Duodenal mucosa (tissue), 2 donors: Measurements from ENCODE around the gene NOBOX.
"Not testable (repeated sequence)": the region's sequence is repeated elsewhere in the genome, so short reads cannot be mapped to it uniquely, and the experiment has no call there.

Experiments used
- H3K27ac ChIP-seq: one replicate; pipeline ENCODE4 v1.7.0; 2013; ENCODE audit warnings: low read depth, low read length
- H3K27me3 ChIP-seq, 2 donors: one replicate each; pipeline ENCODE4 v1.7.0; 2013; ENCODE audit warnings: low read length in 2 of 2, control low read depth in 1 of 2; ENCODE audit not compliant: insufficient read depth in 2 of 2, control insufficient read depth in 1 of 2
- H3K36me3 ChIP-seq, 2 donors: one replicate each; pipeline ENCODE4 v1.7.0; 2013; ENCODE audit warnings: low read length in 2 of 2, control low read depth in 1 of 2; ENCODE audit not compliant: insufficient read depth in 2 of 2, control insufficient read depth in 1 of 2
- H3K4me1 ChIP-seq, 2 donors: one replicate each; pipeline ENCODE4 v1.7.0; 2013; ENCODE audit warnings: low read length in 2 of 2, control low read depth in 1 of 2; ENCODE audit not compliant: insufficient read depth in 2 of 2, control insufficient read depth in 1 of 2
- H3K4me3 ChIP-seq, 2 donors: one replicate each; pipeline ENCODE4 v1.7.0; 2013; ENCODE audit warnings: low read length in 2 of 2, low read depth in 1 of 2
- H3K9ac ChIP-seq, 2 donors: one replicate each; pipeline ENCODE4 v1.7.0; 2013; ENCODE audit warnings: low read length in 2 of 2, low read depth in 1 of 2
- H3K9me3 ChIP-seq, 2 donors: one replicate each; pipeline ENCODE4 v1.7.0; 2013; ENCODE audit warnings: low read length in 2 of 2, control low read depth in 1 of 2; ENCODE audit not compliant: control insufficient read depth in 1 of 2

The NOBOX gene

DNA sequence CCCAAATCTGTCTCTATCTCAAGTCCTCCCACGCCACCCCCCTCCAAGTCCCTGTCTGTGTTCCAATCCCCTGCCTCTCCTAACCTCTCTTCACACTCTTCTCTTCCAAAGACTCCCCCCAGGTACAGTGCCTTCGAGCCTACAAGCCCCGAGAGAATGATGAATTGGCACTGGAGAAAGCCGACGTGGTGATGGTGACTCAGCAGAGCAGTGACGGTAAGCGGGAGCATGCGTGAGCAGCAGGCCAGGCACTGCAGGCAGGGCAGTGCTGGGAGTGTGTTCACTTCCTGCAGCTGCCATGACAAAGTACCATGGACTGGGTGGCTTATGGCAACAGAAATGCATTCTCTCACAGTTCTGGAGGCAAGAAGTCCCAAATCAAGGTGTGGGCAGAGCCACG, 24.8 kb downstream of the NOBOX start:
- H3K4me3 ChIP-seq = no peak overlapping the region
- no peak overlapping the region for H3K27ac ChIP-seq
- no peaks in the 10 kb centered on the region for H3K27me3 ChIP-seq
- H3K9me3 ChIP-seq = no peaks in the 10 kb centered on the region
- no peak overlapping the region for H3K9ac ChIP-seq
- peaks cover 0 to 2% of the 10 kb centered on the region in 2 donors for H3K4me1 ChIP-seq
- H3K36me3 ChIP-seq = peaks cover 25 to 30% of the 10 kb centered on the region in 2 donors

DNA sequence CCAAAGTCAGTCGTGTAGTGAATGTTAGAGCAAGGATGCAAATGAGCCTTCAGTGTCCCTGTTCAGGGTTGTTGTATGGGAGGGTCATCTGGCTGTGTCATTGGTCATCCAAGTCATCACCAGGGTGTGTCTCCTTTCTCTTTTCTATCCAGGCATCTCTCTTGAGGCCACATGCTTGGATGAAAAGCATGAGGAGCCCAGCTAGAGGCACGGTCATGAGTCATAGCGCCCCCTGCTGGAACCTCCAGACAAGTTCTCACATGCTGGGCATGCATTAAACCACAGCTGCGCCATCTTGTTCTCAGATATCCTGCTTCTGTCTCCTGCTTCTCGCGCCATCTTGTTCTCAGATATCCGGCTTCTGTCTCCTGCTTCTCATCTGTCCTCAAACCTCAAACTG, 34.3 kb downstream of the NOBOX start:
- H3K9me3 ChIP-seq, H3K27me3 ChIP-seq, H3K27ac ChIP-seq, H3K36me3 ChIP-seq, H3K4me1 ChIP-seq, H3K9ac ChIP-seq, H3K4me3 ChIP-seq: not testable (repeated sequence)

DNA sequence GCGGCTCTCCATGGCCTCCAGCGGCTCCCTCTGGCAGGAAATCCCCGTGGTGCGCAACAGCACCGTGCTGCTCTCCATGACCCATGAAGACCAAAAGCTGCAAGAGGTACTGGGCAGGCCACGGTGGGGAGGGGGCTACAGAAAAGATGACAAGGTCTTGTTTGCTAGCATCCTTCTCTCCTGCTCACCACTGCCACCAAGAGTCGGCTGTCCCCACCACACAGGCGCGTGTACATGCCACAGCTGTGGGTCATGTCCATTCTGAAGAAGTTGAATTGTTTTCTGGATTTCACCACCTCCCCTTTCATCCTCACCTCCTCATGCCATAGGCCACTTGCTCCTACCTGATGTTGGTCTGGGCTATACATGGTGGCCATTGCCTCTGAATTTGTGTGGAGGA, 36.2 kb downstream of the NOBOX start:
- not testable (repeated sequence) for H3K36me3 ChIP-seq, H3K27ac ChIP-seq, H3K9ac ChIP-seq, H3K9me3 ChIP-seq, H3K4me1 ChIP-seq, H3K27me3 ChIP-seq, H3K4me3 ChIP-seq

DNA sequence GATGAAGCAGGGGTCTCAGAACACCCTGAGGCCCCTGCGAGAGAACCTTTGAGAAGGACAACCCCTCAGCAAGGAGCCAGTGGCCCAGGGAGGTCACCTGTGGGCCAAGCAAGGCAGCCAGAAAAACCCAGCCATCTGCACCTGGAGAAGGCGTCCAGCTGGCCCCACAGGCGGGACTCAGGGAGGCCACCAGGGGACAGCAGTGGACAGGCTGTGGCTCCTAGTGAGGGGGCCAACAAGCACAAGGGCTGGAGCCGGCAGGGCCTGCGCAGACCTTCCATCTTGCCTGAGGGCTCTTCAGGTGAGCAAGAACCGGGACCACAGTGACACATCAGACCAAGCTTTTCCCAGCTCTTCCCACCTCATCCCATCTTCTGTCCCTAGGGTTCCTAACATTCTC, 38.0 kb downstream of the NOBOX start:
- not testable (repeated sequence) for H3K4me3 ChIP-seq, H3K9me3 ChIP-seq, H3K9ac ChIP-seq, H3K27me3 ChIP-seq, H3K27ac ChIP-seq, H3K4me1 ChIP-seq, H3K36me3 ChIP-seq

DNA sequence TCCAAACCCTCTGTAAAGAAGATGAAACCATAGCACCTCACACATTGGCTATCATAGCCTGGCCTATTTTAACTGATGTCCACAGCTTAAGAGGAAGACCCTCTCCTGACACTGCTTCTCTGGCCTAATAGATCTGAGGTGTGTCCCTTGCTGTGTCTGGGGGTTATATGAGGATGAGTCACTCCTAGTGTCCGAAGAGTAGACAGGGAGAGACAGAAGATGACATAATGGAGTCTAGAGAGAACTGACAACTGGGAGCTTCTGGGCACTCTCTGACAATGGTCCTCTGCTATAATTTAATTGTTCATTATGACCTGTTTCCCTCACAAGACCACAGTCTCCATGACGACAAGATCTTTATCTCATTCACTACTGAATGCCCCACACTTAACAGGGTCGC, 41.4 kb downstream of the NOBOX start:
- H3K9me3 ChIP-seq, H3K27ac ChIP-seq, H3K27me3 ChIP-seq, H3K4me1 ChIP-seq, H3K36me3 ChIP-seq, H3K9ac ChIP-seq, H3K4me3 ChIP-seq: not testable (repeated sequence)

DNA sequence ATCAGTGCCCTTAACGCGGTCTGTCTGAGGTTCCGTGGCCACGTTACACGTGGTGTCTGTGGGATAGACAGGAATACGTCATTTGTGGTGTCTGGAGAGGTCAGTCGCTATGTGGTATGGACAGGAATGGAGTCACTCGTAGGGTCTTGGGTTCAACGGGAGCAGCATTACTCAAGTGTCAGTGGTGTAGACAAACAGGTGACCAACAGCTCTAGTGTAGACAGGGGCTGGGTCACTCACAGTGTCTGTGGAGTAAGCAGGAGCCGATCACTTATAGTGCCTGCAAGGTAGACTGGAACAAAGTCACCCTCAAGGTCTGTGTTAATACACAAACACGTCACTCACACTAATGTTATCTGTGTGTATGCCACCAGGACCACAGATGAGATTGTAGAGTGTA, 46.6 kb downstream of the NOBOX start:
- H3K27me3 ChIP-seq, H3K27ac ChIP-seq, H3K4me3 ChIP-seq, H3K4me1 ChIP-seq, H3K36me3 ChIP-seq, H3K9ac ChIP-seq, H3K9me3 ChIP-seq: not testable (repeated sequence)

DNA sequence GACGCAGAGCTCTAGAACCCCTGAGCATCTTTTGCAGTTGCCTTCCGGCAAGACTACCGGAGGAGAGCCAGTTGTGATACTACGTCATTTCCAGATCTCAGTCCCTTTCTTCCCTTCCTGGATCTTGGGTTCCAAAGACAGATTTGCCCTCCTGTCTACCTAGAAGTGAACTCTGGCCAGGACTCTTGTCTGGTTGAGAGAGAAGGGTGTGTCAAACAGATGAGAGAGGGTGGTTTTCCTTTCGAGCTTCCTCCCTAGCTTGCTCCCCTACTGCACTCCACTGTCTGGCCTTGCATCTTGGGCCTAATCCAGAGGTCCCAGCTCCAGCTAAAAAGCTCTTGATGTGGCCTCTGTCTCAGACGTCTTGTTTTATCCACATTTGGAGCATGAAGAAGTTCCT, 47.3 kb downstream of the NOBOX start:
- not testable (repeated sequence) for H3K4me3 ChIP-seq, H3K36me3 ChIP-seq, H3K4me1 ChIP-seq, H3K27ac ChIP-seq, H3K9ac ChIP-seq, H3K27me3 ChIP-seq, H3K9me3 ChIP-seq

DNA sequence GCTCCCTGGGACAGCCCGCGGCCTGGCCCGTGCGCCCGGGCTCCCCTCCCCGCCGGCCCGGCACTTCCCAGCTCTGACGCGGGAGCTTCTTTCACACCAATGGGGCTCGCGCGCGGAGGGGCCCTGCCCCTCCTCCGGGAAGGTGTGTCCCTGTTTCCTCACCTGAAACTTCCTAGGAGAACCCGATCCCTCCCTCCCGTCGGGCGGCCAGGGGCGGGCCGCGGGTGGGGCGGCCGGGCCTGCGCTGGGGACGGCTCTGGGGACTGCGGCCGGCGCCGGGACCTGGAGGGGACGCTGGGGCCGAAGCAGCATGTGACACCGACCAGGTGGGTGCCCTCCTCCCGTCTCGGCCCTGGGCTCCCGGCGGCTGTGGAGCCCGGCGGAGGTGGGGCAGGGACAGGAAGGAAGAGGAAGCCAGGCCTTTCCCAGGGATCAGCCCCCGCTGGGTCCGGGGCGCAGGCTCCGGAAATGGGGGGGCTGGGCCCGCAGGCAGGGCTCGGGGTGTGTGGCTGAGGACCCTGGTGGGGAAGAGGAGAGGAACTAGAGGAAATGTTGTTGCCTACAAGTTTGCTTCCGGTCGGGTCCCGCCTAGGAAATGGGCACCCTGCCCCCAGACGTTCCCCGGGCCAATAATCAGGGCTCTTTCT, 48.2 kb downstream of the NOBOX start, which contains the start of gene ARHGEF5:
Gene ARHGEF5, plus strand, starts transcription at position 227 of the 647 bp plus-strand sequence. CDS start 7,268 bp downstream, outside the sequence.
- H3K4me3 ChIP-seq, H3K27me3 ChIP-seq, H3K4me1 ChIP-seq, H3K9me3 ChIP-seq, H3K27ac ChIP-seq, H3K9ac ChIP-seq, H3K36me3 ChIP-seq: not testable (repeated sequence)

DNA sequence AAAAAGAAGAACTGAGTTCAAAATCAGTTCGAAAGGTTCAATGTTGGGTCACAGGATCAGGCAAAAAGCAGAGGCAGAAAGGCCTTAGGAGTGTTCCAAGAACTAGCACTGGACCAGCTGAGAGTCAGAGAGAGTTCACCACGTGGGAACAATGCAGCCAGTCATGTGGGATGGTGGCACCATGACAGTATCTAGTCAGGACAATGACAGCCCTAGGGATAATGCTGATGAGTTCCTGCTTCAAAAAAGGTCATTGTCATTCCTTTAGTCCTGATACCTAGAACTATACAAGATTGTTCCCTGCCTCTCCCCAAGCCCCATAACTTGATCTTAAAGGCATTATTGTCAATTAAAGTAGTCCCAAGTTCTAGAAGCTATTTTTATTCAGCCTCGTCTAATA, 51.8 kb downstream of the NOBOX start:
- H3K27me3 ChIP-seq, H3K36me3 ChIP-seq, H3K9ac ChIP-seq, H3K4me3 ChIP-seq, H3K27ac ChIP-seq, H3K9me3 ChIP-seq, H3K4me1 ChIP-seq: not testable (repeated sequence)

DNA sequence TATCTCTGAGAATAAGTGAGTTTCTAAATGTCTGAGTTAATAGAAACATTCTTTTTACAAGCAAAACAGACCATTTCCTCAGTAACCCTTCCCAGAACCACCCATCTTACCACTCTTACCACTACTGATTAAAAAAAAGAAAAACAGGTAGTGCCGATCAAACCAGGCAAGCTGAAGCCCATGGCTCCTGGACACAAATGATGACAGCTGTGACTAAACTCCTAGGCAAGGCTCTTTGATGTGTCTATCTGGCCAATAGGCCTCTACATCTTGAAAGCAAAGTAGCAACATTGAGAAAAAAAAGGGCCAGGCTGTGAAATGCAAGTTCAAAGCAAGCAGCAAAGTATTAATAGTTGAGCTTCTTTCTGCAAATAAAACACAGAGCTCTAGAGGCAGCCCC, 54.9 kb downstream of the NOBOX start:
- H3K27me3 ChIP-seq, H3K4me3 ChIP-seq, H3K27ac ChIP-seq, H3K4me1 ChIP-seq, H3K9ac ChIP-seq, H3K36me3 ChIP-seq, H3K9me3 ChIP-seq: not testable (repeated sequence)
